Activated CD4-positive, alpha-beta T cell treated with anti-CD3 and anti-CD28 coated beads, Interleukin-2, amount 50 U/mL, for 1 hour (primary cell): ENCODE measurements around the gene PECR.

Experiments
- DNase-seq: peaks from one replicate; pipeline ENCODE4 v3.0.0-alpha.2; 2020

The PECR gene

DNA sequence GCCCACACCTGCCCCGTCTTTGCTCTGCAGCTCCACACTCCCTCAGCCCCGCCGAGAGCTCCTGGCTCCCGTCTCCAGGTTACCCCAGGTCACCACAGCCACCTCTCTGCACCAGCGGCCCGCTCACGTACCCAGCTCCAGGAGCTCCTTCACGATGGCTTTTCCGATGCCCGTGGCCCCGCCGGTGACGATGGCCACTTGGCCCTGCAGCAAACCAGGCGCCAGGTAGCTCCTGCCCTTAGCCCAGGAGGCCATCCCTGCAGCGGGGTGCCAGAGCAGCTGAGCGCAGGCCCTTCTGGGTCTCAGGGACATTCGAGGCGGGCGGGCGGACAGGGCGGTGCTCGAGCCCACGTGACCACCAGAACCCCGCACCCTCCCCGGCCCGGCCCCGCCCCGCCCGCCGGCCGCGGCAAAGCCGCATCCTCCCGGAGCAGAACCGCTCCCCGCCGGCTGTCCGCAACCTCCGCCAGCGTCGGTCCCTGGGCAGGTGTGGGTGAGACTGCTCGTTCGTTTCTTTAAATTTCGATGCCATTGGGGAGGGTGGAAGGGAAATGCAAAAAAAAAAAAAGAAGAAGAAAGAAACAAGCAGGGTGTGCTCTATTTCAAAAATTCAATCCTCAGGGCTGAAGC lies at the start of gene PECR, which contains the start of gene TMEM169:
PECR (minus strand) TSS at position 323 of the 630 bp plus-strand sequence; CDS start at position 255, 68 bp downstream.
TMEM169 (plus strand) TSS at position 433 of the 630 bp plus-strand sequence. CDS start 14,045 bp downstream, outside the sequence.
- DNase-seq = peak; percentile 66

- DNase-seq = no peak
These were observed 48.9 kb upstream of the PECR start for GRCh38 chr2:216130346-216130971.

GRCh38 chr2:216126943-216127342 lies 45.3 kb upstream of the PECR start:
- no peak for DNase-seq

DNA sequence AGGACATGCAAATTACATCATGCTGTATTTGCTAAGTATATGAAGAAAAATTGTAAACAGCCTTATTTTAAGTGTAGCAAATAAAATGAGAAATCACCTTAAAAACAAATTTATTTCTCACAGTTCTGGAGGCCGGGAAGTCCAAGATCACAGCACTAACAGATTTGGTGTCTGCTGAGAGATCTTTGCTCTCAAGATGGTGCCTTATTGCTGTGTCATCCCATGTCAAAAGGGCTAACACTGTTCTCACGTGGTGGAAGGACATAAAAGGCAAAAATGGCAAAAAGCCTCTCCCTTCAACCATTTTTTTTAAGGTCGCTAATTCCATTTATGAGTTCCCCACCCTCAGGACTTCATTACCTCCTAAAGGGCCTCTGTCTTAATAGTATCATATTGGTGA lies 39.6 kb upstream of the PECR start:
- no peak for DNase-seq

GRCh38 chr2:216119986-216120385 lies 38.4 kb upstream of the PECR start:
- DNase-seq = no peak

- DNase-seq = no peak
These were observed 37.5 kb upstream of the PECR start for GRCh38 chr2:216119146-216119545.

DNA sequence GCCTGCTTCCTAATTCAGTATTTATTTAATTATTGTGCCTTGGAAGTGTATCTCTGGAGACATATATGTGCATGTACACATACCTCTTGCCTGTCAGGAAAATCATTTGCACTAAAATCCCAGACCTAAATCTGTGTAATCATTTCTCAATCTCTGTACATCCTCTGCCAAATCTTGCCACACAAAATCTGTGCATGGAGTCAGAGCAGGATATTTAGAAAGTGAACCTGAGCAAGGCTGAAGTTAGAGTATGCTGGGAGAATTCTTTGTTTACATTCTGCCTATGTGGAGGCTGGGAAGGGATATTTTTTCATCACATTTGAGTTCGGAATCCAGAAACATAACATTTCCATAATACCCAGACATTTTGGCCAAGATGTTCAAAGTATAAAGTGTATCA lies 36.9 kb upstream of the PECR start:
- DNase-seq = no peak

DNA sequence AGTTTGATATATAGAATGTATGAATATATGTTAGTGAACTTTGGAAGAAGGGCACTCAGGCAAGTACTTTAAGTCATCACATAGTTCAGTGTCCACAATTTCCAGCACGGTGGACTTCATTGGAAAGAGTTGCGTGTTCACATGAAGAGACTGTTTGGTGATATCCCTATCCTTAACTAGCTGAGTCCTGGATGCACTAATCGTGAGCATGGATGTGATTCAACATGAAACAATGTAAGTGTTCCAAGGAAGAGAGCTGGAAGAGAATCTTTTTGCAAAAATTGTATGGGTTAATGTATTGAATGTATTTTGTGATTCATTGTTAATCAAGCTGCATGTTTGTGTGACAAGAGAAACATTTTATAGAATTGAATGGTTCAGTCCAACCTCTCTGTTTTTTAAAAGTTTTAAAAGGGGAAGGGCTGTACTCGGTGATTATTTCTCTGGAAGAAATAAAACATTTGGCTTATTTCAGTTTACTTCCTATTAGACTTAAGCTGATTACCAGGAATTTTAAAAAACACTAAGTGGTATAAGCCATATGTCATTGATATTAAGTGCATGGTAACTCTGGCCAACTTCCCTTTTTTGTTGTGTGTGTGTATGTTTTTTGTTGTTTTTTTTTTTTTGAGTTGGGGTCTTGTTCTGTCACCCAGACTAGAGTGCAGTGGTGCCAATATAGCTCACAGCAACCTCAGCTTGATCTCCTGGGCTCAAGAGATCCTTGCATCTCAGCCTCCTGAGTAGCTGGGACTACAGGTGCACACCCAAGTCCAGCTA lies 36.1 kb upstream of the PECR start:
- no peak for DNase-seq

DNA sequence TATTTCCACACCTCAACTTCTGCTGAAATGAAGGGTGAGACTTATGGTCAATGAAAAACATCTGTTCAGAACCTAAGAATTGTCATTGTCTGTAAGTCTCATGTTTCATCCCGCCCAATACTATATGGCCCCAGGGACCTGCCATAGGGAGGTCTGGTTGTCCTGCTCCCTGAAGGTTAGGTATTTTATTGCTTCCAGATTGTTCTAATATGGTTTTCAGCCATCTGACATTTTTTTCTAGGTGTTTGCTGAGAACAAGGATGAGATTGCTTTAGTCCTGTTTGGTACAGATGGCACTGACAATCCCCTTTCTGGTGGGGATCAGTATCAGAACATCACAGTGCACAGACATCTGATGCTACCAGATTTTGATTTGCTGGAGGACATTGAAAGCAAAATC lies 34.8 kb upstream of the PECR start:
- DNase-seq = no peak

GRCh38 chr2:216114714-216115531 lies 33.3 kb upstream of the PECR start:
- peak; percentile 97 for DNase-seq

GRCh38 chr2:216114382-216114713 lies 32.7 kb upstream of the PECR start:
- DNase-seq = no peak

DNA sequence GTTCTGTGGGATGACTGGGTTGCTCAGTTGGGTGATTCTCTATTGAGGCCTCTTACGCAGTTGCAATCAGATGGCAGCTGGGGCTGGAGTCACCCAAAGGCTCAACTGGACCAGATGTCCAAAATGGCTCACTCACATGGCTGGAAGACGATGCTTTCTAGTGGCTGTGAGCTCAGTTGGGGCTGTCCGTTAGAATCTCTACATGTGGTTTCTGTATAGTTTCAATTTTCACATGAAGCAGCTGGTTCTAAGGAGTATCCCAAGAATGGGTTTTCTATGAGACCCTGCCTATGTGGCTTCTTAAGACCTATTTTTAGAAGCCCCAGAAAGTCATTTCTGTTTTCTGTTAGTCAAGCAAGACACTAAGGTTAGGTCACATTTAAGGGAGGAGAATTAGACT lies 32.0 kb upstream of the PECR start:
- no peak for DNase-seq

DNA sequence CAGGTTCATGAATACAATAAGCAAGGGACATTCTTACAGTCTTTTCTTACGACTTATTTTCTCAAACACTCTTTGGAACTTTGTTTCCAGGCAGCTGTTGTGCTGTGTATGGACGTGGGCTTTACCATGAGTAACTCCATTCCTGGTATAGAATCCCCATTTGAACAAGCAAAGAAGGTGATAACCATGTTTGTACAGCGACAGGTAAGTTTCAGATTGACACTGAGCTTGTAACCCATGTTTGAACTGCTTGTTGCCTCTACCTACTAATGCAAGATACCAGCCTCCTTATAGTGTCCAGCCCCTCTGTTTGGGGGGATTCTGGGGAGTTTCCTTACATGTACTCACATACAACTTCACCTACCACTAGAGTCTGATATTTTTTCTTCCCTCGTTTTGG lies 31.3 kb upstream of the PECR start:
- no peak for DNase-seq

- no peak for DNase-seq
These were observed 29.5 kb upstream of the PECR start for GRCh38 chr2:216111122-216111521.

- DNase-seq = no peak
These were observed 29.0 kb upstream of the PECR start for GRCh38 chr2:216110620-216111019.

- DNase-seq = no peak
These were observed 28.5 kb upstream of the PECR start for GRCh38 chr2:216109962-216110614.

DNA sequence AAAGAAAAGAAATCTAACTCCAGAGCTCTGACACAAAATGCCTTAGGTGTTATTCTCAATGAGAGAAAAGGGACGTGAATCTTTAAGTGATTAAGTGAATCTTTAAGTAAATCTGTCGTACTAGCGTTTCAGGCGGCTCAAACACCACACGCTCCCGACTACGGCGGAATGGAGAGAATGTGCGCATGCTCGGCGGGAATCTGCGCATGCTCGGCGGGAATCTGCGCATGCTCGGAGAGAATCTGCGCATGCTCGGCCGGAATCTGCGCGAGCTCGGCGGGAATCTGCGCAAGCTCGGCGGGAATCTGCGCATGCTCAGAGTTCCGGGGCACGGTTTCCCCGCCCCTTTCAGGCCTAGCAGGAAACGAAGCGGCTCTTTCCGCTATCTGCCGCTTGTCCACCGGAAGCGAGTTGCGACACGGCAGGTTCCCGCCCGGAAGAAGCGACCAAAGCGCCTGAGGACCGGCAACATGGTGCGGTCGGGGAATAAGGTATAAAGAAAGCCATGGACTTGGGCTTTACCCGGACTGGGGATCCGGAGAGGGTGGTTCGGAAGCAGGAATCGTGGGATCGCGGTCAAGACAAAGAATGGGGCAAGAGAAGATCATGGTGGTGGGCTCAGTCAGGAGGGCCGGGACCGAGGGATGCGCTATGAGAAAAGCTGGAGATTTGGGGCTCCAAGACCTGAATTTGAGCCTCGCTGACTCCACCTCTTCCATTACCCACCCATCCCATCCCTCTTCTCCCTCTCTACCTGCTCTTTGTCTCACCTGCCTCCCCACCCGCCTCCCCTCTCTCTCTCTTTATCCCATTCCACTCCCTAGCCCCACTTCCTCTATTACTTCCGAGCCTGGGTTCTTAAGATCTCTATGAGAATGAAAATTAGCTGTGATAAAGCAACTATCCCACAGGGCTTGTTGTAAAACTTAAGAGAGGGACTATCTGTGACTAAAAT lies 27.6 kb upstream of the PECR start, which contains the start of gene XRCC5:
XRCC5 (plus strand) TSS at position 382 of the 955 bp plus-strand sequence; CDS start at position 471, 89 bp downstream.
- peak; percentile 98 for DNase-seq

DNA sequence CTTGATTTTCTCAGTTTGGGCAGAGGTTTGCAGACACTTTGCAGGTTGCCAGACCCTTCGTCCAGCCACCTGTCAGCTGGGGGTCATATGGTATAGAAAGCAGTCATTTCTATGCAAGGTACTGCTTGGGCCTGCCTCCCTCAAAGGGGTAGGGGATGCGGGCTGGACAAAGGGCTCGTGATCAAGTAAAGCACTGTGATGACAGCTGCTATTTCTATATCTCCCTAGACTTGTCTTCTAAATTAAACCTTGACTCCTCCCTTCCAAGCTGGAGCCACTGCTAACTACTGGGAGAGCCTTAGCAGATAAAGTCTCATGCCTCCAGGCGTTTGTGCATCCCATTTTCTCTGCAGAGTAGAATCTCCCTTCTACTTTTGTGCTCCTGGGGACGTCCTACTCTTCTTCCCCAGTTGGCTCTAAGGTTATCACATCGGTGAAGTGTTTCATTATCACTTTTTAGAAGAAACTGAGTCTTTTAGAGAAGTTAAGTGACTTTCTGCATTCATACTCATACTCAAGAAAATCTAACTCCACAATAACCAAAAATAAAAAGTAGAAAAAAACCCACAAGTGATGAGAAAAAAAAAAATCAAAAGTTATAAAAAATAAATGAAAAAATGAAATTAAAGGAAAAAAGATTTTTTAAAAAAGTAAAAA lies 26.8 kb upstream of the PECR start:
- no peak for DNase-seq

- DNase-seq = no peak
These were observed 26.2 kb upstream of the PECR start for GRCh38 chr2:216107760-216108159.

DNA sequence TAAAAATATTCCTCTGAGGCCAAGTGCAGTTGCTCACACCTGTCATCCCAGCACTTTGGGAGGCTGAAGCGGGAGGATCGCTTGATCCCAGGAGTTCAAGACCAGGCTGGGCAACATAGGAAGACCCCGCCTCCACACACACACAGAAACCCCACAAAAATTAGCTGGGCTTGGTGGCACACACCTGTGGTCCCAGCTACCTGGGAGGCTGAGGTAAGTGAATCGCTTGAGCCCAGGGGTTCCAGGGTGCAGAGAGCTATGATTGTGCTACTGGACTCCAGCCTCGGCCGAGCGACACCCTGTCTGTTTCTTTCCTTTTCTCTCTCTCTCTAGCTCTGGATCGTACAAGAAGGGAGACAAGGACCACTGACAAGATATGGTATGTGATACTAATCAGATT lies 25.7 kb upstream of the PECR start:
- no peak for DNase-seq

DNA sequence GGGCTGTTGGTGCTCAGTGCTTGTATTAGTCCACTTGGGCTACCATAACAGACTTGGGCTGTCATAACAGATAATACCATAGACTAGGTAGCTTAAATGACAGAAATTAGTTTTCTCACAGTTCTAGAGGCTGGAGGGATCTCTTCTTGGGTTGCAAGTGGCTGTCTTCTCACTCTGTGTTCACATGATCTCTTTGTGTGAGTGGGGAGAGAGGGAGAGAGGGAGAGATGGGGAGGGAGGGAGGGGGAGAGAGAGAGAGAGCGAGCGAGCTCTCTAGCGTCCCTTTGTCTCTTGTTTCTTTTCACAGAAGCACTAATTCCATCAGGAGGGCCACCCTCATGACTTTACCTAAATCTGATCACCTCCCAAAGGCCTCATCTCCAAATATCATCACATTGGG lies 23.1 kb upstream of the PECR start:
- no peak for DNase-seq
